Breast epithelium (tissue), 4 donors: ENCODE results near the gene TCF7. TPM values are rescaled to one million over a fixed set of nuclear protein-coding genes. Genes with fewer than 3 reads are reported as not detected.

Experiments used
- DNase-seq, 2 donors: peaks; one replicate each; pipeline ENCODE4 v3.0.0-alpha.2; 2019; ENCODE audit warnings: low spot score in 2 of 2
- H3K27ac ChIP-seq, 2 donors: fragments of 200-600 bp; sonication (generic) in 1 of 2; one replicate each; pipeline ENCODE4 v1.5.1; 2016 to 2019; ENCODE audit warnings: mild to moderate bottlenecking in 1 of 2
- H3K27me3 ChIP-seq, 2 donors: fragments of 200-600 bp; sonication (generic) in 1 of 2; one replicate each; pipeline versions ENCODE4 v1.5.1 to v1.6.0; 2017 to 2019; ENCODE audit warnings: control low read depth in 1 of 2, mild to moderate bottlenecking in 1 of 2
- H3K36me3 ChIP-seq: fragments of 200-600 bp; one replicate; pipeline ENCODE4 v1.5.1; 2019
- H3K4me1 ChIP-seq, 2 donors: fragments of 200-600 bp; sonication (generic); one replicate each; pipeline ENCODE4 v1.5.1; 2016 to 2019; ENCODE audit warnings: control low read depth in 1 of 2
- H3K4me3 ChIP-seq, 3 donors: fragments of 200-600 bp; sonication (generic); 1 replicate in 2 of 3; 2 replicates in 1 of 3; pipeline ENCODE4 v1.5.1; 2016 to 2019; ENCODE audit warnings: mild to moderate bottlenecking in 3 of 3, moderate library complexity in 2 of 3
- H3K9me3 ChIP-seq, 2 donors: fragments of 200-600 bp; sonication (generic) in 1 of 2; one replicate each; pipeline ENCODE4 v1.5.1; 2016 to 2019; ENCODE audit warnings: control low read depth in 1 of 2
- CTCF ChIP-seq, 3 donors: fragments of 450-650 bp; IDR thresholded peaks; one replicate each; pipeline ENCODE4 v1.5.1; 2016 to 2017; ENCODE audit warnings: antibody characterized with exemption in 3 of 3, mild to moderate bottlenecking in 3 of 3, moderate library complexity in 3 of 3
- POLR2A ChIP-seq: fragments of 450-650 bp; IDR thresholded peaks from one replicate; pipeline ENCODE4 v1.6.1; 2016; ENCODE audit warnings: antibody characterized with exemption, mild to moderate bottlenecking, moderate library complexity
- POLR2AphosphoS5 ChIP-seq, 3 donors: sonication (generic); formaldehyde crosslinking; IDR thresholded peaks; one replicate each; pipeline ENCODE4 v1.6.1; 2017; ENCODE audit warnings: antibody characterized with exemption in 3 of 3
- intact Hi-C: fragments of 100-400 bp; cut with DNase I; formaldehyde crosslinking; loops from one replicate; pipeline ENCODE4 v1.15.1; 2023; ENCODE audit warnings: low total_unique reads
- total RNA-seq, 3 donors: library from RNA; depleted of rRNA; stranded (reverse); fragments of >200 nt; gene quantifications; one replicate each; pipeline ENCODE4 v1.1.0, GENCODE V29; 2016

The TCF7 gene
- total RNA-seq, 3 donors from 2014 or later, result 2.1 to 8.0 (median 6.6) TPM

- intact Hi-C loops, result no loop called here
- TF ChIP-seq POLR2AphosphoS5 (IDR thresholded peaks at IDR 0.05) (peak in 1 of 3 donors; percentile 24), POLR2A (no peak), CTCF (IDR thresholded peaks at IDR 0.05) (no peak)
- Histone ChIP-seq H3K9me3 (no peaks in the 10 kb centered on the region), H3K36me3 (no peaks in the 10 kb centered on the region), H3K4me3 (peak overlapping the region in 1 of 3 donors; percentile 5), H3K27me3 (no peaks in the 10 kb centered on the region), H3K4me1 (peaks cover 15 to 18% of the 10 kb centered on the region in 2 donors), H3K27ac (peak overlapping the region; percentile 59 to 64)
- no peak for DNase-seq
Observed at GRCh38 chr5:134127376-134127861, 12.9 kb downstream of the TCF7 start.

GRCh38 chr5:134127988-134128647, 13.6 kb downstream of the TCF7 start:
- Histone ChIP-seq H3K27ac (peak overlapping the region; percentile 51 to 64), H3K9me3 (no peaks in the 10 kb centered on the region), H3K4me1 (peaks cover 15 to 24% of the 10 kb centered on the region in 2 donors), H3K27me3 (no peaks in the 10 kb centered on the region), H3K36me3 (no peaks in the 10 kb centered on the region), H3K4me3 (peak overlapping the region in 2 of 3 donors; percentile 5 to 27)
- intact Hi-C loops, result no loop called here
- no peak for DNase-seq
- no peak for TF ChIP-seq CTCF (IDR thresholded peaks at IDR 0.05)

- Histone ChIP-seq H3K4me3 (no peak overlapping the region), H3K27ac (peak overlapping the region; percentile 51 to 64), H3K36me3 (no peaks in the 10 kb centered on the region), H3K9me3 (no peaks in the 10 kb centered on the region), H3K27me3 (no peaks in the 10 kb centered on the region), H3K4me1 (peaks cover 15 to 27% of the 10 kb centered on the region in 2 donors)
- intact Hi-C loops, result no loop called here
- TF ChIP-seq POLR2A (no peak), POLR2AphosphoS5 (IDR thresholded peaks at IDR 0.05) (no peak), CTCF (IDR thresholded peaks at IDR 0.05) (no peak)
- no peak for DNase-seq
Observed at GRCh38 chr5:134128648-134128995, 14.1 kb downstream of the TCF7 start.

GRCh38 chr5:134129411-134130238, 15.1 kb downstream of the TCF7 start:
- DNase-seq, result no peak
- no peak overlapping the region for H3K4me3 ChIP-seq
- H3K36me3 ChIP-seq, result no peaks in the 10 kb centered on the region
- H3K27me3 ChIP-seq, result no peaks in the 10 kb centered on the region
- TF ChIP-seq CTCF (IDR thresholded peaks at IDR 0.05) (no peak), POLR2AphosphoS5 (IDR thresholded peaks at IDR 0.05) (no peak), POLR2A (no peak)
- intact Hi-C loops, result loop anchor here (10.0 kb wide), 1 partner anchor 85 kb away; no protein-coding TSS in a partner anchor
- peaks cover 15 to 27% of the 10 kb centered on the region in 2 donors for H3K4me1 ChIP-seq
- H3K27ac ChIP-seq, result peak overlapping the region in 1 of 2 donors; percentile 49
- no peaks in the 10 kb centered on the region for H3K9me3 ChIP-seq
